C4-2B (cell line): ENCODE measurements around the gene TTC23.

ENCODE experiments used
- CTCF ChIP-seq: fragments of 450-650 bp; conservative IDR thresholded peaks from 2 replicates; pipeline ENCODE4 v1.5.1; 2017; ENCODE audit warnings: mild to moderate bottlenecking
- ZFX ChIP-seq: fragments of 450-650 bp; IDR thresholded peaks from 2 replicates; pipeline ENCODE4 v1.6.1; 2017

- no peak for TF ChIP-seq CTCF
- no peak for TF ChIP-seq ZFX
These were observed 7.6 kb downstream of the TTC23 start for GRCh38 chr15:99241752-99242151.
